ENCODE results near the gene FXYD7.
"Not testable (repeated sequence)": the region's sequence is repeated elsewhere in the genome, so short reads cannot be mapped to it uniquely, and the experiment has no call there.

FXYD7 gene

GRCh38 chr19:35144600-35145436, 1.8 kb downstream of the FXYD7 start:
- DNase-seq (ENCODE audit: low read depth in 3 of 3) = no peak

GRCh38 chr19:35146746-35147459, 3.8 kb downstream of the FXYD7 start:
- DNase-seq (ENCODE audit: low read depth in 3 of 3) = no peak

GRCh38 chr19:35149463-35149862, 6.4 kb downstream of the FXYD7 start:
- no peak for DNase-seq (ENCODE audit: low read depth in 3 of 3)

- DNase-seq (ENCODE audit: low read depth in 3 of 3) = no peak
Observed at GRCh38 chr19:35150445-35150844, 7.4 kb downstream of the FXYD7 start.

- DNase-seq (ENCODE audit: low read depth in 3 of 3) = no peak
Observed at GRCh38 chr19:35151273-35152065, 8.4 kb downstream of the FXYD7 start.

- DNase-seq (ENCODE audit: low read depth in 3 of 3) = not testable (repeated sequence)
Observed at GRCh38 chr19:35153129-35153522, 10.1 kb downstream of the FXYD7 start.

GRCh38 chr19:35153701-35154524, 10.9 kb downstream of the FXYD7 start:
- peak; percentile 64 to 73 (median 70) for DNase-seq (ENCODE audit: low read depth in 3 of 3)

GRCh38 chr19:35154525-35155406, 11.7 kb downstream of the FXYD7 start, which contains the start of gene FXYD5:
Gene FXYD5, plus strand, starts transcription at chr19:35154735. Its CDS starts 816 bp downstream, at chr19:35155551.
- DNase-seq (ENCODE audit: low read depth in 3 of 3) = peak; percentile 76 to 82 (median 77)

GRCh38 chr19:35155441-35155840, 12.4 kb downstream of the FXYD7 start:
- DNase-seq (ENCODE audit: low read depth in 3 of 3) = no peak

GRCh38 chr19:35155981-35156672, 13.1 kb downstream of the FXYD7 start:
- DNase-seq (ENCODE audit: low read depth in 3 of 3) = no peak

GRCh38 chr19:35156673-35157014, 13.6 kb downstream of the FXYD7 start:
- DNase-seq (ENCODE audit: low read depth in 3 of 3) = no peak

- DNase-seq (ENCODE audit: low read depth in 3 of 3) = no peak
Observed at GRCh38 chr19:35157431-35157830, 14.4 kb downstream of the FXYD7 start.

- no peak for DNase-seq (ENCODE audit: low read depth in 3 of 3)
Observed at GRCh38 chr19:35159606-35160005, 16.6 kb downstream of the FXYD7 start.

GRCh38 chr19:35160629-35161433, 17.8 kb downstream of the FXYD7 start:
- DNase-seq (ENCODE audit: low read depth in 3 of 3) = no peak

- no peak for DNase-seq (ENCODE audit: low read depth in 3 of 3)
Observed at GRCh38 chr19:35161434-35161743, 18.3 kb downstream of the FXYD7 start.

GRCh38 chr19:35162471-35163326, 19.6 kb downstream of the FXYD7 start:
- no peak for DNase-seq (ENCODE audit: low read depth in 3 of 3)

GRCh38 chr19:35164418-35164817, 21.4 kb downstream of the FXYD7 start:
- DNase-seq (ENCODE audit: low read depth in 3 of 3) = no peak
